Islet precursor cell (in vitro differentiated cells): ENCODE results near the gene DCT.

Source experiments
- DNase-seq: peaks from one replicate; pipeline ENCODE4 v3.0.0-alpha.2; 2018

DCT gene

DNA sequence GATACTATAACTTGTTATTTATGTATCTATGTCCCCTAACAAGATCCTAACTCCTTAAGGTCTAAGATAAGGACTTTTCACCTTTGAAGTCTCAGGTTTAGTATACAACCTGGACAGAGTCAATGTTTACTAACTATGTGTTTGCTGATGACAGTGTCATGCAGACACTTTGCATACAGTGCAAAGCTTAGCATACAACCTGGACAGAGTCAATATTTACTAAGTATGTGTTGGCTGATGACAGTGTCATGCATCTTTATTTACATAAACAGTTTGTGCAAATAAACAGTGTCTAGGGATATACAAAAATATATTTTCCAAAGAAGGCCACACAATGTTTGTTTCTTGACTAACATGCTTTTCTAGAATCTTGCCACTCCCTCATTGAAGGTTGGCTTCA, 34.7 kb downstream of the DCT start:
- no peak for DNase-seq

DNA sequence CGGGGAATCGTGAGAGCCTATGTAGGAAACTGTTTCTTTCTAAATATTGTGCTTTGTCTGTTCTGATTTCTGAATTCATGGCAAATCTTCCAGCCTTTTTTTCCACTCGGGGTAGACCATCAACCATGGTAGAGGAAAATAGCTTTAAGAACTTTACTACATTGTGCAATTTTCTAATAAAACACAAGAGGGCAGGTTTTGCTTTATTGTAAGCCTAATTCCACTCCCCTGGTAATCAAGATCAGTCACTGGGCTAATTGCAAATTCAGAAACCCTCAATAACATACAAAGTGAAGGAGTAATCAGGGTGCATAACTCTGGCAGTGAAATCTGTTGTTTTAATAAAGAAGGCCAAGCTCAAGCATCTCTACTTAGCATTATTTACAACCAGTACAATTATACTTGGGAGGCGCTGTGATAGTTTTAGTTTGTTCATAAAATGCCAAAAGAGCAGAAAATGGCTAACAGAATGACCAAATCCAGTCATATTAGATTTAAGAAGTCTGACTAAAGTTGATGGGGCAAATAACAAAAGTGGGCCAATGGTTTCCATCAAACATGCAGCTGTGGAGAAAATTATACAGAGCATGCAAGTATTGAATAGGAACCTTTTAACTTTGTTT, 43.8 kb downstream of the DCT start:
- no peak for DNase-seq

DNA sequence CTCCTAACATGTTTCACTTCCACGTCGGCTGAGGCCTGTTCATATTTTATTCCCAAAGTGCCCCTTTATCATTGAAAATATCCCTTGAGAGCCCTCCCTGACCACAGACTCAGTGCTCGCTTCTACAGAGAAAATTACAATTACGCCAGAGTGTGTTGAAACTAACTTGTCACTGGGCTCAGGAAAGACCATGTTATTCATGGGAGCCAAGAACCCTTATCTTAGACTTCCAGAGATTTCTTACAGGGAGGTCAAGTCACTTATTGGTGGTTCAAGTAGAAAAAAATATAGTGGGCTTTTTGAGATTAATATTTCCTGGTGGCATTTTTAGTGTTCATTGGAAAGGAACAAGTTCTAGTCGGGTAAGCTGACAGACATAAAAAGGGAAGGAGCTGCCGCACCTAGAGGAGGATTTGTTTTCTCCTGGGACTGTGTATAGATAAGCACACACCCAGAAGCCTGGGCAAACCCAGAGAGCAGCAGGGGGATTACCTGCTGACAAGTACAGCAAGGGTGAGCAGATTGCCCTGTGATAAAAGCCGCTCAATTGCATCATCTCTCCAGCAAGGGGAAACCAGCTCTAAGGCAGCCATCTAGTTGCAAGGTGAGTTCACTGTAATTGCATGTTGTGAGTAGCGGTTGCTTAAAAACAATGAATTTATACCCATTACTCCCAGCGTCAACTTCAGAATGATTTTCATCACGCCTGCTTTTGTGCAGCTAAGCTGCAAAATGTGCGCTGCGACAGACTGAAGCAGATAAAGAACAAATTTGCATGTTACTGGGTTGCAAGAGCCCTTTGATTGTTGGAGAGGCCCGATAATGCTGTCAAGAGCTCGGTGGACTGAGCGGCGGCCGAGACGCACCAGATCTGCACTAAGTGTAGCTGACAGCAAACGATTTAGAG, 46.2 kb downstream of the DCT start:
- DNase-seq = peak; percentile 82

DNA sequence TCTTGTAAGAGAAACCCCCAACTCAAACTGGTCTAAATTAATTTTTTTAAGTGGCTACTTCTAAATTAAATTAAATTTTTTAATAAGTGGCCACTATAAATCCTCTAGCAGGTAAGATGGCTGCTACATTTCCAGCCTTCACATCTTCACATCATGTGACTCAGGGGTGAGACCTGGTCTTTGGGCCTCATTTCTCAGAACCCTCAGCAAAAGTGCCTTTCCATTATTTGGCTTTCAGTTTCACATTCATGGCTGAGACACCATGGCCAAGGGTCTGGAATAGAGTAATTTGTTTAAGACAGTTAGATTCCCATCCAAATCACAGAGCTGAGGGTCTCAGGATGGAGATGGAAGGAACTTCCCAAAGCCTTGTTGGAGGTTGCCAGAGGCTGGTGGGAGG, 47.5 kb downstream of the DCT start:
- no peak for DNase-seq

DNA sequence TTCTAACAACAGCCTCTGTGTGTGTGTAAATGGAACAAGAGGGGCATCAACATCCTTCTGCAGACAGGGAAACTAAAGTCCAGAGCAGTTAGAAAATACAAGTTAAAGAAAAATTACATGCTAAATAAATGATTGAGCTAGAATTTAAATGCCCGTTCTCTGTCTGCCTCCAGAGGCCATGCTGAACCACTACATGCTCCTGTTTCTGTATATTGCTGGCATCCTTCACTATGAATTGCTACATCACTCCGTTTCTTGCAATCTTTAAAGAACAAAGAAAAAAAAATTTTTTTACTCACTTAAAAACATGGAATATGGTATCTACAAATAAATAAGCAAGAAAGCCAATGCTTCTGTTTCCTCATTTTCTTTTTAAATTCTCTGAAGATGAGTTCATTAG, 47.9 kb downstream of the DCT start:
- no peak for DNase-seq

DNA sequence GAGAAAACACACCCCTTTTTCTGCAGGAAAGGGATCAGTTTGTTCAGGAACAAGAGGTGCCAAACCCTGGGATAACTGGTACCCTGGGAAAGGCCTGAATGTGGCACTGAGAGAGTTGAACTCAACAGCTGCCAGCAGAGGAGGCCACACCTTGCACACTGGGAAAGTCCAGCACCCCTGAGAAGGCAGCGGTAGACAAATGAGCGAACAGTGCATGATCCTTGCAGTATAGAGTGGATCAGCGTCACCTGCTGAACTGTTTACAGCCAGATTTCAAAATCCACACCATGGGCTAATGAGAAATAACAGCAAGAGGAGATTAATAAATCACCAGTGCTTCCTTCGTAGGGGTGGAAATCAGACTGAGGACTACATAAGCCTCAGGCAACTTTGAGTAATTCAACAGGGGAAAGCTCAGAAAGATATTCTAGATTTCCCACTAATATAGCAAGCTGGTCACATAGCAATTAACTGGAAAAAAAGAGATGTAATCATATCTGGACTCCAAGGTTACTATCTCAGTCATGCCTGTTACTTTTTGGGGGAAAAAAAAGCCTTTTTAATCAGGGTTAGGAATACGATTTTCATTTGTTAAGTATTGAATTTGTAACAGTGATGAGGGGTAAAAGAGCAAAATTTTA, 52.0 kb downstream of the DCT start:
- no peak for DNase-seq

DNA sequence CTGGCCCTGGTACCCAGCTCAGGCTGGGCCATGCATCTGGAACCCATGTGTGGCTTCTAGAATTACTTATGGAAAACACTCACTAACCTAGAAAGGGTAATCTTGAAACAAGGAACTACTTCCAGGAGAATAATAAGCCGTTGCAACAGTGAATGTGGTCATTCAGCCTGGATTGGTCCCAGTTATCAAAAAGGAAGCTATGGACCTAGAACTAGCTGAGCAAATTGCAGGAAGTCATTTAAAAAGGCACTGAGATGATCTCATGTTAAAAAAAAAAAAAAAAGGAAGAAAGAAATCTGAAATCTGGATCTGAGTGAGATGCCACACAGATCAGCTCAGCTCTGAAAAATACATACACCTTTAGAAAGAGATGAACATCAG, 59.6 kb downstream of the DCT start:
- DNase-seq = no peak

DNA sequence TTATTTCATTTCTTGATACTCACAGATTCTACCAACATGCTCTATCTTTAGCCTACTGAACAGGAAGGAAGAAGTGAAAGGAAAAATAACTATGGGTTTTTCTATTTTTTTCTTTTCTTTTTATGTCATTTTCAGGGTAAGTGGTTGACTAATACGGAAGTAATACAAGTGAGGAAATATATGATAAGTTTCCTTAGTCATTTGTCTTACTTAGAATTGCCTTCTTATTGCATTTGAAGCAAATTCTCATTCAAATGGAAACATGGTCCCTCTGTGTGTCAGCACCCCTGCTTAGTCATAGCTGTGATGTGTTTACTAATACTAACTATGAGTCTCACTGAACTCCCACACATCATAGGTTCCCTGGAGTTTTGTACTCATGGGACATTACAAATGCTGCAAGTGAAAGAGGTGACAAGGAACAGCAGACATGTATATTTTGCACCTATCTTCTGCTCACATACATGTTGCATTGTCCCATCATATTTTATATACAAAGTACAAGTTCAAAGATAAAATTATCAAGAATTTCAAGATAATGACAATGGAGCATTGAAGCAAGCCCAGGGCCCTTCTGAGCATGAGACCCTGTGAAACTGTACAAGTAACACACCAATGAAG, 60.1 kb downstream of the DCT start:
- no peak for DNase-seq

DNA sequence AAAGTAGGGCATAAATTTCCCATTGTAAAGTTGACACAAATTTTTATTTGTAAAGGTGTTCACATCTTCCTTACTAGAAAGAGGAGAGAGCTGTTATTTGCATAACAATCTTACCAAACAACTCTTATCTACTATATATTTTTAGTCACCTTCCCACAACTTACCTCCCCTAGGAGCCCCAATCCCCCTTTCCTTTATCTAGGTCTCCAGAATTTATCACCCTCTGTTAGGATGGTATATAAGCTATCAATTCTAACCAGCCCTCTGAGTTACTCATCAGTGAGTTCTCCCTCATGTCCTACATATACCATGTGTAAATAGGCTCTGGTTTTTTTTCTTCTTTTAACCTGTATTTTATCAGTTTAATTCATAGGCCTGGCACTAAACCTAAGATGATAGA, 62.2 kb downstream of the DCT start:
- no peak for DNase-seq

DNA sequence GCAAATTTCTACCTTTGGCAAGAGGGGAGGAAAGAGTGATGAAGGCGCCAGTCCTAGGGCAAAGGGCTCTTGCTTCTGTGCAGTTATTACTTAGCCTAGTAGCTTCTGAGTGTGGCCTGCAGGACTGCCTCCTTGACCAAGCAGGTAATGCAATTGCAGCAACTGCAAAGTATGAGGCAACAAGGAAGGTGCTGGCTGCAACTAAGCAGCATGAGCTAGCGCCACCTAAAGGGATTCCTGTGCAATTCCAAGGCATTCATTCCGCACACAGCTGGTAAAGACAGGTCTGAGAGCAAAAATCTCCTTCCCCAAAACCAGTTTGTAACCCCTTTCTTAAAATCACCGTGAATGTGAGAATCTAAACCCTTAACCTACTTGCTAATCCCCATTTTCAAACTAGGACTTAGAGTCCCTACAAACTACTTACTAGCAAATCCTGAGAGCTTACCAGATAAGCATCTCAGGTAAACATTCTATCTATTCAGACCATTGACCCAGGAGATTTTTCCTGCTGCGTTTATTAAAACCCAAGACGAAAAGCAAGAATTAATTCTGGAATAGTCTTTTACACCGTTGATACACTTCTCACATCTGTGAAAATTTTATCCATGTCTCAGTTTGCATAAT, 62.9 kb downstream of the DCT start:
- peak; percentile 89 for DNase-seq

DNA sequence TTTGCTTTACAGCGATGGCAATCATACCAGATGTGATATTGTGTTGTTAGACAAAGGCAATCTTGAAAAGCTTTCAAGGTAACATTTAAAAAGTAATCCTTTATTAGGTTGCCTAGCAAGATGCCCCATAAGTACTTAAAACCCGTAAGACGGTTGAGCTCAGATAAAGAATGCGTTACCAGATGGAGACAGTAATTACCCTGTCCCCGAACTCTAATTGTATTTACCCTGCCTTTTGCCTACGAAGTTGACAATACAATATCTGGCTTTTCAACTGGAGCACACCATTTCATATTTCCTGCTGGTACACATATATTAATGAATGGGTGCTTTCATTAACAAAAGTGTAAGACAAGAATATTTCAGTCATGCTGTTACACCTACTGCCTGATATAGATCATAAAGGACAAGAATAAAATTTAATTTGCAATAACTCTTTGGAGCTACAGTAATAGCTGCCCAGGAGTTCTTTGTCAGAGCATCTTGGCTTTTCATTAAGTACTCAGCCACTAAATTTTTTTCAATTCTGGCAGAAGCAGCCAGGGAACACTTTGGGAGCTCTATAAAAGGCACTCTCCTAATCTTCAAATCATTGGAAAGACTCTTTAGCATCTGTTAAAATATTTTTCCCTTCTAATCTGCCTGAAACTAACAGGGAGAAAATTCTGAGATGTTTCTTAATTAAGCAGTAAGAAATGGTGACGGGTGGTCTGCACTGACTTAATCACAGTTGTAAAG, 63.8 kb downstream of the DCT start:
- no peak for DNase-seq

DNA sequence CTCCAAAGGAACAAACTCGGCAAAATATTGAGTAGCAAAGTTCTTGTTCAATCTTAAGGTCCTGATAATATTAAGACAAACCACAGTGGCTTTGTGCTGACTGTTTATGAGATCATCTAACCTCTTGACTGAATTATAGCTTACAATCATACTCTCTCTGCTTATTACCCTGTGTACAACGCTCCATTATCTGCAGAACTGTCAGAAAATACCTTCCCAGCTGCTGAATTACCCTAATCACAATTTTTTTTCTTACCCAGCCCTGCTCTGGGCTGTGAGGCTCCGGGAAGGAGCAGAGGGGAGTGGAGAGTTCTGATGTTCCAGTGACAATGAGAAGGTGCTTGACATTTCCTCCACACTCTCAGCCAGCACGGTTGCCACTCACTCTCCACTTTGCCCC, 64.8 kb downstream of the DCT start:
- no peak for DNase-seq

DNA sequence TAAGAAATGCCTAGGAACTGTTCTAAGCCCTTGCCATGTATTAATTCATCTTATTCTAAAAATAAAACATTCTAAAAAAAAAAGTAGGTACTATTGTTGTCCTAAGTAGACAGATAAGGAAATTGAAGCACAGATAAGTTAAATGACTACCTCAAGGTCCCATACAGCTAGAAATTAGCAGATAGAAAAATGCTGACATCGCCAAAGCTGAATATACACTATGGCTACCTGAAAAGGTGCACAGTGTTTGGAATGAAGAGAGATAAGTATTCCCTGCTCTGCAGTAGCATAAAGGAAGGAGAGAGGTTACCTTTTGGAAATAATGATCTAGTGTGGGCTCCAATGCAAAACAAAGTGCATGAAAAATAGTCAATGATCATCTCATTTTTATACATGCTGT, 65.3 kb downstream of the DCT start:
- no peak for DNase-seq

DNA sequence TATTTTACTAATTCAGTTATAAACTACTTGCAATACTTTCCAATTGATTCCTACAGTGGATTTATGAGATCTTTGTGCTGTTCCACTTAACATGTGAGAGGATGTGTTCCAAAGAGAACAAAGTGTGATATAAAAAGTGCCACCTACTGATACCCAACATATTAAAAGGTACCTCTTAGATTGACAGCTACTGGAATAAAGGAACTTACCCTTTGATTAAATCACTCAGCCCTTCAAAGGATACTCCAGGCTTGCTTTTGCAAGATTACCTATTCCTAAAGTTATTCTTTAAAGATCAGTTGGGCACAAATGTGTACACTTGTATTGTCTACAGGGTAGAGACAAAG, 65.9 kb downstream of the DCT start:
- no peak for DNase-seq

DNA sequence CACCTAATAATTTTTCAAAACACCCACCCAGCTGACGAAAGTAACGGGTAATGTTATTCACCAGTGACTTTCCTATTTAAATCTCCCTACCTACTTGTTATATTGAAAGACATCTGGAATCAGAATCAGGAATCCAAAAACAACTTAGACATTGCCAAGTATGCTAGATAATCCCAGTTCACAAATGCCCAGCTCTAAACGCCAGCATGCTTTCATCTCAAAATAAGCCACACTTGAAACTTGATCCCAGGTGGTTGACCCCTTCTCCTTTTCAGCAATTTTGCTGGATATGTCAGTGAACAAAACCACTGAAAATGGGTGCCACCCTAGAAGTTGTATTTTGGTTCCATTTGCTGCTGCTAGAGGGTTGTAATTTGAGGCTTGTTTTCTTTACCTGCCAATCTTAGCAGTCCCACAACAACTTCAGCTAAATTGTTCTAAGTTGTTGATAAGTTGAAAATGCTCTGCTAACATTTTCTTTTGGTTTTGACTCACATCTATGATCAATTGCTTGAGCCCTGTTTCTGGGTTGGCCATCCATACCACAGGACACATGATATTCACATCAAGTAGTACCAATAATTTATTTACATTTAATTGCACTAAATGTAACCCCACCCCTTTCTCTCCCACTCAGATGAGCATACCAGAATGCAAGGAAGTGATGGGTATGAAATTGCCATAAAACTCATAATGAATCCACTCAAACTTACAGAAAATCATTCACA, 66.4 kb downstream of the DCT start:
- DNase-seq = no peak

DNA sequence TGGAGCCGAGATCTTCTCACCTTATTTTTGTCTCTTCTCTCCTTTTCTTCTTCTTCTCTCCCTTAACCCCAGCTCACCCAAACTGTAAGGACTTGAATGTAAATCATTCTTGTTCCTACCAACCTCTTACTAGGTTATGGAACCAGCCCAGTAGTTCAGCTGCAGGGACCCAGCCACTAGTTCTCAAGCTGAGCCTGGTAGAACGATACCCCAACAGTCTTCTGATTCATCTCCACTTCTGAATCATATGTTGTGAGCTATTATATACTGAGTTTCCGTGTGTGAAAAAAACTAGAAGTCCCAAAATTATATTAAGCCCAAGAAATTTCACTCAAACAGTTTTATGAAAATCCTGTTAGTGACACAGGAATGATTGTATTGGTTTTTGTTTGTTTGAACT, 67.7 kb downstream of the DCT start:
- DNase-seq = no peak

DNA sequence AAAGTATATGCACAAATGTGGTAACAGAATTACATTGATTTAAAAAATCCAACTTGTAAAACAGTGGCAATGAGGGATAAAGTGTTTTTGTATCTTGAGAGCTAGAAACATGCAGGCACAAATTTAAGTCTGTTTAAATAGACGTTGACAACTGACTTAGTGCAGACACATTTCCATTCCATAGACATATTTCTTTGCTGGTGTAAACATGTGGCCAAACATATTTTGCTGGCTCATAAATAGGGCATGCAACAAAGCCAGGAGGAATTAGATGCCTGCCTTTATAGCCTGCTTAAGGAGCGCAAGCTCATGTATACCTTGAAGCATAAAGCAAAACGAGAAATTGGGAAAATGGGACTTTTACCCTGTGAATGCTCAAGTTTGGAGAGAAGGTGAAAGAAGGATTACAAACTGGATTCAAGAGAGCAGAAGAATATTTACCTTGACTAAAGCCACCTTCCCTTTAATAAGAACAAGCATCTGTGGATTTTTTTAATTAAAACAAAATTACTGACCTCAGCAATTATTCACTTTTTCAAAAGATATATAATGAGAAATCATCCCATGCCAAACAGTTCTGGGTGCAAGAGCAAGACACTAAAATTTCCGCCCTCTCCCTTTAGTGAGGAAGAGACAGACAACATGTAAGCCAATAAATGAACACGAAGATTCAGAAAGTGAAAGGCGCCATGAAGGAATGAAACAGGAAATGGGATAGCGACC, 71.0 kb downstream of the DCT start:
- no peak for DNase-seq

DNA sequence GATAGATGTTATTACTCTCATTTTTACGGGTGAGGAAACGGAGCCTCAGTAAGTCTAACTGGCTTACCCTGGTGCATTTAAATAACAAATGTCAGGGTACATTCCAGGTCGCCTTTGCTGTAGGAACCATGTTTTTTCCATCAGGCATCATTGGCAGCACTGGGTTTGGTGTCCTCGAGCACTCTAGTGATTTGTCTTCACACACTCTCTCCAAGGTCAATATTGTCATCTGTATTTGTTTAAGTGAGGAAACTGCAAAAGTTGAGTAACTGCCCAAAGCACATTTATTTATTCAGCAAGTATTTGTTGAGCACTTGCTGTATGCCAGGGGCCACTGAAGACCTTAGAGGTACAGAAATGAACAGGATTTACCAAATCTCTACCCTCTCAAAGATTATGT, 78.6 kb downstream of the DCT start:
- no peak for DNase-seq

DNA sequence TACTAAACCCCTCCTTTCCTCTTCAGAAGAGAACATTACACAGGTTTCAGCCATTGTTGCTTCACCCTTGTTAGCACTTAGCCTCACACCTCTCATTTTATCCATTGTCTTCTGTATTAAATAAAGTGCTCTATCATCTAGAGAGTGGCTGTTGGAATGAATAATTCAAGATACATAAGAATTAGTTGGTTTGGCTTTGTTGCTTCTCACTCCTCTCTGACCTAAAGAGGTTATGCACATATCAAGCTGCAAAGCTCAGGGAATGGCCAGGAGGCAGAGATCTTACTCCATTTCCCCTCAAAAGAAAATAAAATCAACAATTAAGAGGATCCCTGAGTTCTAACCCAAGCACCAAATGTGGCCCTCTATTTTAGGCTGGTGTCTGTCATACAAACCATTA, 79.7 kb downstream of the DCT start:
- DNase-seq = no peak

DNA sequence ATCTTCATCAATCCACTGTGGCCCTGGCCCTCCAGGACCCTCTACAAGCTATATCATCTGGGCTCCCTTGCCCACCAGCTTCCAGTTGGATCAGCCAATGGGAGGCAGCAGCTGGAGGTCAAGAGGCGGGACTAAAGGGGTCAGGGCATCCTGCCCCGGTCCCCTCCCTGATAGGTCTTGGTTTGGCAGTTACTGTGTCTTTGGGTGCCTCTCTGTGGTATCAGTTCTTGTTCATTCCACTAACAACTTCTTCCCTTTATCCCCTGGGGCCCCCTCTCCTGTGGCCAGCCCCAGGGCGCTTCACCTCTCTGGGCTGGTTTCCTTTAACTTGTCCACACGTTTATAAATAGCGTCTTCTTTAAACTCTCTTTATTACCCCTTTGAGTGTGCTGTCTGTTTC, 83.6 kb downstream of the DCT start:
- DNase-seq = no peak

DNA sequence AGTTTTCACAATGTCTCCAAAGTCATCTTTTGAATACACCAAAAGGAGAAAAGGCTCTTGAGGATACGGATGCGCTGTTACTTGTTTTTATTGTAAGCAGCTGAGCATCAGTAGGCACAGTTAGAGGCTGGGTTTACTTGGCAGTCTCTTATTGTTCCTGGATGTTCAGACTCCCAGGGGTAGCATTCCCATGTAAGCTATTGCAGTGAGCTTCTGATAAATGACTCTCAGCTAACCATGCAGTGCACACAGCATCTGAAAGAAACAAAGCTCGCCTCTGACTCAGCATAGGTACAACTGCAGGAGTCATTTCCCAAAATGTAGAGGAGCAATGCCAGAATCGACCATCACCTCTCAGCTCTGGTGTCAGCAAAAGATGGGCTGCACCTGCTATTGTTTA, 84.8 kb downstream of the DCT start:
- no peak for DNase-seq
